HAP-1 (cell line): ENCODE measurements around the gene FAM135A.
"Not testable (repeated sequence)": the region's sequence is repeated elsewhere in the genome, so short reads cannot be mapped to it uniquely, and the experiment has no call there.

Source experiments
- DNase-seq, 2 experiments: peaks; one replicate each; pipeline ENCODE4 v3.0.0-alpha.2; 2016 to 2020; ENCODE audit warnings: low spot score in 2 of 2
- H3K27me3 ChIP-seq: fragments of 250-450 bp; sonication (Bioruptor Pico); 2 replicates; pipeline ENCODE4 v1.5.1; 2020; ENCODE audit warnings: low read depth, mild to moderate bottlenecking, moderate library complexity
- H3K36me3 ChIP-seq: fragments of 250-450 bp; sonication (Bioruptor Pico); replicated peaks from 2 replicates; pipeline ENCODE4 v1.5.1; 2020; ENCODE audit warnings: mild to moderate bottlenecking
- H3K4me1 ChIP-seq: fragments of 250-450 bp; sonication (Bioruptor Pico); 2 replicates; pipeline ENCODE4 v1.5.1; 2020; ENCODE audit warnings: mild to moderate bottlenecking
- H3K4me3 ChIP-seq: fragments of 250-450 bp; sonication (Bioruptor Pico); 2 replicates; pipeline ENCODE4 v1.5.1; 2020; ENCODE audit warnings: mild to moderate bottlenecking, moderate library complexity
- H3K9me3 ChIP-seq: fragments of 250-450 bp; sonication (Bioruptor Pico); 2 replicates; pipeline ENCODE4 v1.5.1; 2020; ENCODE audit warnings: mild to moderate bottlenecking, moderate library complexity
- in situ Hi-C: fragments of 300-500 bp; cut with MboI; formaldehyde crosslinking; loops from 3 replicates; pipeline ENCODE4 v1.14.3; 2020; ENCODE audit warnings: low sequenced_read_pairs, inconsistent platforms, mixed read lengths

The FAM135A gene

GRCh38 chr6:70411542-70412251 lies 1.6 kb upstream of the FAM135A start:
- H3K27me3 ChIP-seq, result no peaks in the 10 kb centered on the region

GRCh38 chr6:70412252-70413113 lies 825 bp upstream of the FAM135A start:
- peaks cover 15% of the 10 kb centered on the region for H3K4me1 ChIP-seq
- H3K9me3 ChIP-seq, result no peaks in the 10 kb centered on the region
- no peaks in the 10 kb centered on the region for H3K27me3 ChIP-seq
- peak overlapping the region; percentile 94 for H3K4me3 ChIP-seq
- no peak for DNase-seq
- H3K36me3 ChIP-seq, result peaks cover 11% of the 10 kb centered on the region
- in situ Hi-C loops, result no loop called here

More at GRCh38 chr6:70411542-70412251, 1.6 kb upstream of the FAM135A start:
- Histone ChIP-seq H3K36me3 (peaks cover 11% of the 10 kb centered on the region), H3K4me3 (no peak overlapping the region), H3K9me3 (no peaks in the 10 kb centered on the region), H3K4me1 (peaks cover 15% of the 10 kb centered on the region)
- in situ Hi-C loops, result no loop called here
- no peak for DNase-seq

GRCh38 chr6:70413992-70414494 lies 735 bp downstream of the FAM135A start:
- peaks cover 19% of the 10 kb centered on the region for H3K36me3 ChIP-seq
- DNase-seq, result peak in 1 of 2 experiments; percentile 19
- in situ Hi-C loops, result no loop called here
- no peaks in the 10 kb centered on the region for H3K27me3 ChIP-seq
- no peaks in the 10 kb centered on the region for H3K9me3 ChIP-seq
- H3K4me3 ChIP-seq, result peak overlapping the region; percentile 94
- H3K4me1 ChIP-seq, result peaks cover 15% of the 10 kb centered on the region

GRCh38 chr6:70414813-70415212 lies 1.5 kb downstream of the FAM135A start:
- Histone ChIP-seq H3K9me3 (no peaks in the 10 kb centered on the region), H3K4me3 (peak overlapping the region; percentile 94)
- in situ Hi-C loops, result no loop called here

GRCh38 chr6:70415247-70415646 lies 1.9 kb downstream of the FAM135A start:
- Histone ChIP-seq H3K4me1 (peaks cover 15% of the 10 kb centered on the region), H3K36me3 (peaks cover 19% of the 10 kb centered on the region), H3K4me3 (peak overlapping the region; percentile 94), H3K27me3 (no peaks in the 10 kb centered on the region), H3K9me3 (no peaks in the 10 kb centered on the region)
- in situ Hi-C loops, result no loop called here
- no peak for DNase-seq

More at GRCh38 chr6:70414813-70415212, 1.5 kb downstream of the FAM135A start:
- H3K4me1 ChIP-seq, result peaks cover 15% of the 10 kb centered on the region
- peaks cover 19% of the 10 kb centered on the region for H3K36me3 ChIP-seq
- H3K27me3 ChIP-seq, result no peaks in the 10 kb centered on the region
- DNase-seq, result no peak

DNA sequence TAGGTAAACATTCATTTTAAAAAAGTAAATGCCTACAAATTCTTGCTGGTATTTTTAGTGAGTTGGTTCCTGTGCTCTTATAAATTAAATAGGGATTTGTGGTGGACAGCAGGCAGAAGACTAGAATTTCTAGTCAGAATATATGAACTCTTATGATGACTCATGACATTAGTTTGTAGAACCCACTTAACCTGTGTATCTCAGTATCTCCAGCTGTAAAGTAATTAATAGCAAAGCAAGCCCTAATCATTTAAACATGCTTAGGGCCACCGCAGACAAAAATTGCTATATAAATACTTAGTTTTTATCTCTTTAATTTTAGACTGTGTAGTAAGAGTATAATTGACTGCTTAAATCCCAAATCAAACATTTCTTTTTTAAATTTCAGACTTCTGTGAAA lies 2.4 kb downstream of the FAM135A start:
- Histone ChIP-seq H3K27me3 (no peaks in the 10 kb centered on the region), H3K4me1 (peaks cover 15% of the 10 kb centered on the region), H3K9me3 (no peaks in the 10 kb centered on the region), H3K4me3 (no peak overlapping the region), H3K36me3 (peaks cover 19% of the 10 kb centered on the region)
- in situ Hi-C loops, result no loop called here
- DNase-seq, result no peak

GRCh38 chr6:70421509-70421908 lies 8.2 kb downstream of the FAM135A start:
- Histone ChIP-seq H3K36me3 (peaks cover 9% of the 10 kb centered on the region), H3K4me3 (no peak overlapping the region), H3K27me3 (no peaks in the 10 kb centered on the region), H3K9me3 (no peaks in the 10 kb centered on the region), H3K4me1 (peaks cover 6% of the 10 kb centered on the region)
- no peak for DNase-seq
- in situ Hi-C loops, result no loop called here

- in situ Hi-C loops, result no loop called here
- Histone ChIP-seq H3K27me3 (no peaks in the 10 kb centered on the region), H3K36me3 (0 out of 2 replicates have a peak, but pooled peaks cover 5% of the 10 kb centered on the region), H3K4me3 (no peak overlapping the region), H3K9me3 (no peaks in the 10 kb centered on the region), H3K4me1 (peaks cover 6% of the 10 kb centered on the region)
- DNase-seq, result no peak
Observed at GRCh38 chr6:70423189-70424134, 10.2 kb downstream of the FAM135A start.

DNA sequence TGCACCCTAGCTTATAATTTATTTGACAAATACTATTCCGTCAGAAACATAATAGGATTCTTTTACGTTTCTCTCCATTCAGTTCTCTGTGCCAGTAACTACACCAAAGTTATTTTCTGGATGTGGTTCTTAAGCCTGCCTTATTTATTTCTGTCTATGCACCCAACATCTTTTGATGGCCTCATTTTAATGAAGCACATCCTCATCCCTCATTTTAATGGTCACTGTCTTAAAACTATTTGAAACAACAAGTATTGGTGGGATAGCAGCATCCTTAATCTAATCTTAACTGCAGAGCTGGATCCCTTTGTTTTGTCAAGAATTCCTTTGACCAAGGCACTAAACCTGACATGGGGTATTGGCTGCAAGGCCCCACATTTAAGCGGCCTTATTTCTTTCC lies 11.0 kb downstream of the FAM135A start:
- in situ Hi-C loops, result no loop called here
- peaks cover 5% of the 10 kb centered on the region; the same call in 1 of the 2 replicates for H3K36me3 ChIP-seq
- H3K9me3 ChIP-seq, result no peaks in the 10 kb centered on the region
- H3K4me3 ChIP-seq, result no peak overlapping the region
- H3K4me1 ChIP-seq, result peaks cover 6% of the 10 kb centered on the region
- no peaks in the 10 kb centered on the region for H3K27me3 ChIP-seq
- DNase-seq, result no peak

- H3K4me3 ChIP-seq, result no peak overlapping the region
- H3K27me3 ChIP-seq, result no peaks in the 10 kb centered on the region
- DNase-seq, result no peak
- in situ Hi-C loops, result no loop called here
- H3K36me3 ChIP-seq, result peaks cover 14% of the 10 kb centered on the region
- H3K9me3 ChIP-seq, result no peaks in the 10 kb centered on the region
- H3K4me1 ChIP-seq, result no peaks in the 10 kb centered on the region
Observed at GRCh38 chr6:70436320-70436719, 23.0 kb downstream of the FAM135A start.

- DNase-seq, result no peak
- H3K9me3 ChIP-seq, result no peaks in the 10 kb centered on the region
- no peak overlapping the region for H3K4me3 ChIP-seq
- H3K27me3 ChIP-seq, result no peaks in the 10 kb centered on the region; the same call in 1 of the 2 replicates
- in situ Hi-C loops, result no loop called here
- no peaks in the 10 kb centered on the region for H3K4me1 ChIP-seq
- H3K36me3 ChIP-seq, result peaks cover 9% of the 10 kb centered on the region; the same call in 1 of the 2 replicates
Observed at GRCh38 chr6:70445001-70445400, 31.7 kb downstream of the FAM135A start.

- H3K36me3 ChIP-seq, H3K4me3 ChIP-seq, DNase-seq, H3K4me1 ChIP-seq, H3K9me3 ChIP-seq, in situ Hi-C loops, H3K27me3 ChIP-seq: not testable (repeated sequence)
Observed at GRCh38 chr6:70447343-70448070, 34.2 kb downstream of the FAM135A start.

DNA sequence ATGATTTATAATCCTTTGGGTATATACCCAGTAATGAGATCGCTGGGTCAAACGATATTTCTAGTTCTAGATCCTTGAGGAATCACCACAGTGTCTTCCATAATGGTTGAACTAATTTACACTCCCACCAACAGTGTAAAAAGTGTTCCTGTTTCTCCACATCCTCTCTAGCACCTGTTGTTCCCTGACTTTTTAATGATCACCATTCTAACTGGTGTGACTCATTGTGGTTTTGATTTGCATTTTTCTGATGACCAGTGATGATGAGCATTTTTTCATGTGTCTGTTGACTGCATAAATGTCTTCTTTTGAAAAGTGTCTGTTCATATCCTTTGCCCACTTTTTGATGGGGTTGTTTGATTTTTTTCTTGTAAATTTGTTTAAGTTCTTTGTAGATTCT lies 40.6 kb downstream of the FAM135A start:
- H3K9me3 ChIP-seq, H3K4me3 ChIP-seq, H3K36me3 ChIP-seq, H3K27me3 ChIP-seq, in situ Hi-C loops, H3K4me1 ChIP-seq, DNase-seq: not testable (repeated sequence)
